DOHH2 (cell line): Measurements from ENCODE around the gene ABTB1.

Source experiments
- CTCF ChIP-seq: fragments of 200-600 bp; sonication (generic); IDR thresholded peaks from one replicate; pipeline ENCODE4 v1.5.1; 2014; ENCODE audit warnings: antibody characterized with exemption, mild to moderate bottlenecking, low read depth, low read length; ENCODE audit not compliant: poor library complexity, severe bottlenecking
- EZH2phosphoT487 ChIP-seq: fragments of 200-600 bp; sonication (generic); IDR thresholded peaks from 2 replicates; pipeline ENCODE4 v1.6.1; 2017; ENCODE audit warnings: borderline replicate concordance, mild to moderate bottlenecking, antibody characterized with exemption, low read length, moderate library complexity, mixed read lengths

- TF ChIP-seq CTCF (no peak), EZH2phosphoT487 (no peak)
Measured at GRCh38 chr3:127665586-127665985, 7.2 kb upstream of the ABTB1 start.
